HL-60 (cell line): ENCODE data around the gene EIF4E1B.

Source experiments
- DNase-seq, 2 experiments: peaks; one replicate each; pipeline ENCODE4 v3.0.0-alpha.2; 2010 to 2020; ENCODE audit warnings: low read depth in 1 of 2, low spot score in 1 of 2
- H3K27ac ChIP-seq: fragments of 250-450 bp; sonication (Bioruptor Pico); replicated peaks from 2 replicates; pipeline ENCODE4 v1.5.1; 2020; ENCODE audit warnings: mild to moderate bottlenecking, moderate library complexity
- H3K27me3 ChIP-seq: fragments of 250-450 bp; sonication (Bioruptor Pico); 2 replicates; pipeline ENCODE4 v1.5.1; 2021; ENCODE audit warnings: mild to moderate bottlenecking, moderate library complexity; ENCODE audit not compliant: insufficient read depth, poor library complexity, severe bottlenecking
- H3K4me3 ChIP-seq: replicated peaks from 2 replicates; pipeline ENCODE4 v1.5.1; 2011; ENCODE audit warnings: mild to moderate bottlenecking, control low read depth, low read length; ENCODE audit not compliant: insufficient read depth
- GABPA ChIP-seq: IDR thresholded peaks from 2 replicates; pipeline ENCODE4 v1.6.1; 2012; ENCODE audit warnings: low read depth
- POLR2AphosphoS5 ChIP-seq: IDR thresholded peaks from 2 replicates; pipeline ENCODE4 v1.6.1; 2012; ENCODE audit warnings: low read depth
- SPI1 ChIP-seq: IDR thresholded peaks from 2 replicates; pipeline ENCODE4 v1.6.1; 2012; ENCODE audit warnings: low read depth, mild to moderate bottlenecking, borderline replicate concordance
- TF ChIP-seq, protein P1 (sequence below): IDR thresholded peaks from one replicate; pipeline ENCODE4 v1.5.1; 2011; ENCODE audit warnings: low read length, control low read depth, inconsistent platforms; ENCODE audit not compliant: insufficient read depth
- TF ChIP-seq, protein P2 (sequence below): IDR thresholded peaks from 2 replicates; pipeline ENCODE4 v1.6.1; 2012; ENCODE audit warnings: low read depth; ENCODE audit not compliant: insufficient replicate concordance

Gene EIF4E1B

DNA sequence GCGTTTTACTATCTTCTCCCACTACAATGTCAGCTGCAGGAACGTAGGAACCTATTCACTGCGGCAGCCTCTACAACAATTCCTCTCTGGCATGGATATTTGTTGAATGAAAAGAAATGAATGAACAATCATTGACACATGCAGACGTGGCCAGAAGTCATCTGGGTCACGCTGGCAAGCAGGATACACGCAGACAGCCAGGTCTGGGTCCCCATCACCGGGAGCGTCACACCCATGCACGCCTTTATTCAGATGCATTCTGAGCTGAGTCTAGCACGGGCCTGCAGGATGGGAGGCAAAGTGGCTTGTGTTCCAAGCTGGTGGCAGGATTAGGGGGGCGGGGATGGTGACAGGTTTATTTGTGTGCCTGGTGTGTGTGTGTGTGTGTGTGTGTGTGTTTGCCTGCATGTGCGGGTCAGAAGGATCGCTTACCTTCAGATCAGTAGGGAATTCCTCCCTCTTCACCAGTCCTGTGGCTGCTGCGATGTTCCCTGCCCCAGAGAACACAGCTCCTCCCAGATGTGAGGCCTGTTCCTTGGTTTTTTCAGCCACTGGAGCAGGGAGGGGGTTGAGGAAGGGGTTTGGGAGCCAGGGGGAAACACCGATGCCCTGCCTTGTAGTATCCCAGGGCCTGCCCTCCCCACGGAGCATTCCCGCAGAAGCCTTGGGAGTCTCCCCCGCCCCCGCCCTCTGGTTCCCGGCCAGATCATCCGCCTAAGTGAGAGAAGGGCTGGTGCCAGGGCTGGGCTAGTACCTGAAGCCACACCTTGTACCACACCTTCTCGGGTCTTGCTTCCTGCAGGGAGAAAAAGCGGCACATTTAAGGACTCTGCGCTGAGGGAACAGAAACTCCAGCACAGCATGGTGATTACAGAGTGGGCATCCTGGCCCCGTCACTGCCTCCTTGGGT, 4.3 kb upstream of the EIF4E1B start:
- TF ChIP-seq SPI1 = no peak
- TF ChIP-seq, protein P1, sequence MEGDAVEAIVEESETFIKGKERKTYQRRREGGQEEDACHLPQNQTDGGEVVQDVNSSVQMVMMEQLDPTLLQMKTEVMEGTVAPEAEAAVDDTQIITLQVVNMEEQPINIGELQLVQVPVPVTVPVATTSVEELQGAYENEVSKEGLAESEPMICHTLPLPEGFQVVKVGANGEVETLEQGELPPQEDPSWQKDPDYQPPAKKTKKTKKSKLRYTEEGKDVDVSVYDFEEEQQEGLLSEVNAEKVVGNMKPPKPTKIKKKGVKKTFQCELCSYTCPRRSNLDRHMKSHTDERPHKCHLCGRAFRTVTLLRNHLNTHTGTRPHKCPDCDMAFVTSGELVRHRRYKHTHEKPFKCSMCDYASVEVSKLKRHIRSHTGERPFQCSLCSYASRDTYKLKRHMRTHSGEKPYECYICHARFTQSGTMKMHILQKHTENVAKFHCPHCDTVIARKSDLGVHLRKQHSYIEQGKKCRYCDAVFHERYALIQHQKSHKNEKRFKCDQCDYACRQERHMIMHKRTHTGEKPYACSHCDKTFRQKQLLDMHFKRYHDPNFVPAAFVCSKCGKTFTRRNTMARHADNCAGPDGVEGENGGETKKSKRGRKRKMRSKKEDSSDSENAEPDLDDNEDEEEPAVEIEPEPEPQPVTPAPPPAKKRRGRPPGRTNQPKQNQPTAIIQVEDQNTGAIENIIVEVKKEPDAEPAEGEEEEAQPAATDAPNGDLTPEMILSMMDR = no peak
- TF ChIP-seq GABPA = no peak
- TF ChIP-seq, protein P2, sequence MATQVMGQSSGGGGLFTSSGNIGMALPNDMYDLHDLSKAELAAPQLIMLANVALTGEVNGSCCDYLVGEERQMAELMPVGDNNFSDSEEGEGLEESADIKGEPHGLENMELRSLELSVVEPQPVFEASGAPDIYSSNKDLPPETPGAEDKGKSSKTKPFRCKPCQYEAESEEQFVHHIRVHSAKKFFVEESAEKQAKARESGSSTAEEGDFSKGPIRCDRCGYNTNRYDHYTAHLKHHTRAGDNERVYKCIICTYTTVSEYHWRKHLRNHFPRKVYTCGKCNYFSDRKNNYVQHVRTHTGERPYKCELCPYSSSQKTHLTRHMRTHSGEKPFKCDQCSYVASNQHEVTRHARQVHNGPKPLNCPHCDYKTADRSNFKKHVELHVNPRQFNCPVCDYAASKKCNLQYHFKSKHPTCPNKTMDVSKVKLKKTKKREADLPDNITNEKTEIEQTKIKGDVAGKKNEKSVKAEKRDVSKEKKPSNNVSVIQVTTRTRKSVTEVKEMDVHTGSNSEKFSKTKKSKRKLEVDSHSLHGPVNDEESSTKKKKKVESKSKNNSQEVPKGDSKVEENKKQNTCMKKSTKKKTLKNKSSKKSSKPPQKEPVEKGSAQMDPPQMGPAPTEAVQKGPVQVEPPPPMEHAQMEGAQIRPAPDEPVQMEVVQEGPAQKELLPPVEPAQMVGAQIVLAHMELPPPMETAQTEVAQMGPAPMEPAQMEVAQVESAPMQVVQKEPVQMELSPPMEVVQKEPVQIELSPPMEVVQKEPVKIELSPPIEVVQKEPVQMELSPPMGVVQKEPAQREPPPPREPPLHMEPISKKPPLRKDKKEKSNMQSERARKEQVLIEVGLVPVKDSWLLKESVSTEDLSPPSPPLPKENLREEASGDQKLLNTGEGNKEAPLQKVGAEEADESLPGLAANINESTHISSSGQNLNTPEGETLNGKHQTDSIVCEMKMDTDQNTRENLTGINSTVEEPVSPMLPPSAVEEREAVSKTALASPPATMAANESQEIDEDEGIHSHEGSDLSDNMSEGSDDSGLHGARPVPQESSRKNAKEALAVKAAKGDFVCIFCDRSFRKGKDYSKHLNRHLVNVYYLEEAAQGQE = no peak
- no peak for TF ChIP-seq POLR2AphosphoS5
- Histone ChIP-seq H3K27ac (no peak overlapping the region), H3K27me3 (peaks cover 51% of the 10 kb centered on the region), H3K4me3 (no peak overlapping the region)
- DNase-seq = no peak

DNA sequence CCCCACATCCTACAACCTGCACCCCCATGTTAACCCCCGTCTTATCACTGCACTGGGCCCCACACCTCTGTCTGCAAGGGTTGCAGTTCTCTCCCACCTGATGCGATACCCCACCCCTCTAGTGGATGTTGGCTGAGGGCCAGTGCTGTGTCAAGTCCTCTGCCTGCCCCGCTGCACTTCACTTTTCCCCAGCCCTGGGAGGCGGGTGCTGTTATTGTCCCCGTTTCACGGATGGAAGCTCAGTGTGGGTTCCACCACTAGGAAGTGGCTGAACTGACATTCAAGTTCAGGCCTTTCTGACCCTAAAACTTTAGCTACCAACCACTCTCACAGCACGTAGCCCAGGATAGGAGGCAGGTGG, 3.6 kb upstream of the EIF4E1B start:
- Histone ChIP-seq H3K27ac (no peak overlapping the region), H3K4me3 (no peak overlapping the region), H3K27me3 (peaks cover 48% of the 10 kb centered on the region)
- DNase-seq = no peak
- TF ChIP-seq SPI1 = no peak

DNA sequence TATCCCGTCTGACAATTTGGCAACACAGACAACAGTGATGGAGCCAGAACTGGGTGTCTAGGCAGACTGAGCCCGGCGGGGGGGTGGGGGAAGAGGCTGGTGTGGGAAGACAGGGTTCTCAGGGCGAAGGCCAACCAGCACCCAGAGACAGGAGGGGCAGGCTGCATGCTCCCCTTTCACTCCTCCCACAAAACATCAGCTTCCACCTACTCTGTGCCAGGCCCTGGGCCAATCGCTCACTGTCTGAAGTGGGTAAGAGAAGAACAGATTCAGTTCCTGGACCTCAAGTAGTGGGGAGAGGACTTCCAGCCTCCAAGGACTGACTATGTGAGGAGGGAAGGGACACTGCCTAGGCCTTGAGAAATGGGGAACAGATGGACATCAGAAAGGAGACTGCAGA, 2.9 kb upstream of the EIF4E1B start:
- TF ChIP-seq POLR2AphosphoS5 (no peak), GABPA (no peak), SPI1 (no peak)
- TF ChIP-seq, protein P1 = no peak
- TF ChIP-seq, protein P2 = no peak
- H3K27me3 ChIP-seq = peaks cover 54% of the 10 kb centered on the region
- H3K4me3 ChIP-seq = no peak overlapping the region
- no peak for DNase-seq
- H3K27ac ChIP-seq = no peak overlapping the region

DNA sequence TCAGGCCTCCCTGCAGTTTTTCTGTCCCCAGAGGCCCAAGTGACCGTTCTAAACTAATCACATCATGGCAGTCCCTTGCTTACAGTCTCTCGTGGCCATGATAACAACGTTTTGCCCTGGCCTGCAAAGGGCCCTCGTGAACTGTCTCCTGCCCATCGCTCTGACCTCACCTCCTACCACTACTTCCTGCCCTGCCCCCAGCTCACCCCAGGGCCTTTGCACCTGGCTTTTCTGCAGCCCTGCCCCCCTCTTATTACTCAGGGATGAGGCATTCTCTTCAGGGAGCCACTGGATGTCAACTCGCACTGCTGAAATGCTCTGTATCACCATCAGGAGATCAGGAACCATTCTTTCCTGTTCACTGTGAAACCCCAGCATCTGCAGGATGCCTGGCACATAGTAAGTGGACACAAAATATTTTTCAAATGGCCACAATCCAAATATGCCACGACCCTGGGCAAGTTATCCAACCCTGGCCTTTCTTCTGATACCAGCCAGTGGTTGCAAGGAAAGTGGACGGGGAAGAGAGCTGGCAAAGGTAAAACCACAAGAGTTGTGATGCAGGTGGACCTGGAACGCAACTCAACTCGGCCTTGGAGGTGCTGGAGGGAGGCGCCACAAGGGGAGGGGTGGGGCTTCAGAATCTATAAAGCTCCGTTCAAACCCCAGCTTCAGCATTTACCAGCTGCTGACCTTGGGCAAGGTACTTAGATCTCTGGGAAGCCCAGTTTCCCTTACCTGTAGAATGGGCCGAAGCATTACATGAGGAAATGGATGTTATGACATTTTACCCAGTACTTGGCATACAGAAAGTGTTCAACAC, 1.9 kb upstream of the EIF4E1B start:
- TF ChIP-seq, protein P1 = no peak
- TF ChIP-seq SPI1 = no peak
- TF ChIP-seq POLR2AphosphoS5 = no peak
- TF ChIP-seq GABPA = no peak
- TF ChIP-seq, protein P2 = no peak
- H3K27me3 ChIP-seq = peaks cover 56% of the 10 kb centered on the region
- no peak overlapping the region for H3K4me3 ChIP-seq

More for the DNA sequence above, 1.9 kb upstream of the EIF4E1B start:
- H3K27ac ChIP-seq = no peak overlapping the region
- DNase-seq = no peak
